Measurements from ENCODE around the gene EPM2AIP1.

Gene EPM2AIP1

GRCh38 chr3:36944641-36945270 is 48.2 kb downstream of the EPM2AIP1 start, which contains the start of gene TRANK1:
Gene TRANK1, minus strand, starts transcription at chr3:36945054. Its CDS starts 245 bp downstream, at chr3:36944809.
- H3K36me3 ChIP-seq (replicated peaks; ENCODE audit: low read depth, low read length), result peaks cover 4% of the 10 kb centered on the region
- no peaks in the 10 kb centered on the region for H3K27me3 ChIP-seq (ENCODE audit: low read depth, low read length)
- peak within 1 kb of the TSS; percentile 76 for H2AFZ ChIP-seq (ENCODE audit: low read depth, low read length)
- H3K9me3 ChIP-seq (ENCODE audit: insufficient read depth, low read length), result peaks cover 8% of the 10 kb centered on the region; the same call in 1 of the 2 replicates
- no peaks in the 10 kb centered on the region for H4K20me1 ChIP-seq (ENCODE audit: insufficient read depth, low read length)
- H3K4me3 ChIP-seq (ENCODE audit: low read length), result peak within 1 kb of the TSS; percentile 78
- H3K4me2 ChIP-seq (ENCODE audit: low read length), result peak within 1 kb of the TSS; percentile 79
- peak within 1 kb of the TSS; percentile 59 for H3K27ac ChIP-seq (ENCODE audit: low read length)
- H3K79me2 ChIP-seq (ENCODE audit: low read length), result peaks cover 35% of the 10 kb centered on the region
- TF ChIP-seq EZH2phosphoT487 (IDR thresholded peaks at IDR 0.05; ENCODE audit: low read depth) (no peak), CTCF (IDR thresholded peaks at IDR 0.05; ENCODE audit: low read depth, low read length) (no peak)
- peak within 1 kb of the TSS; percentile 90 for H3K9ac ChIP-seq (ENCODE audit: low read length)
- H3K4me1 ChIP-seq (ENCODE audit: low read length), result peaks cover 8% of the 10 kb centered on the region

- Histone ChIP-seq H3K27ac (ENCODE audit: low read length) (peak overlapping the region; percentile 59), H3K36me3 (replicated peaks; ENCODE audit: low read depth, low read length) (peaks cover 4% of the 10 kb centered on the region), H3K9ac (ENCODE audit: low read length) (peak overlapping the region; percentile 90), H3K4me3 (ENCODE audit: low read length) (peak overlapping the region; percentile 78), H3K79me2 (ENCODE audit: low read length) (peaks cover 39% of the 10 kb centered on the region), H3K9me3 (ENCODE audit: insufficient read depth, low read length) (peaks cover 8% of the 10 kb centered on the region; the same call in 1 of the 2 replicates), H3K4me1 (ENCODE audit: low read length) (peaks cover 8% of the 10 kb centered on the region), H3K27me3 (ENCODE audit: low read depth, low read length) (no peaks in the 10 kb centered on the region), H3K4me2 (ENCODE audit: low read length) (peak overlapping the region; percentile 79), H4K20me1 (ENCODE audit: insufficient read depth, low read length) (no peaks in the 10 kb centered on the region), H2AFZ (ENCODE audit: low read depth, low read length) (peak overlapping the region; percentile 76)
- TF ChIP-seq EZH2phosphoT487 (IDR thresholded peaks at IDR 0.05; ENCODE audit: low read depth), result no peak
- no peak for TF ChIP-seq CTCF (IDR thresholded peaks at IDR 0.05; ENCODE audit: low read depth, low read length)
These were observed 48.8 kb downstream of the EPM2AIP1 start for GRCh38 chr3:36944012-36944640.

- H3K9ac ChIP-seq (ENCODE audit: low read length), result peak overlapping the region; percentile 90
- H2AFZ ChIP-seq (ENCODE audit: low read depth, low read length), result no peak overlapping the region
- H3K36me3 ChIP-seq (replicated peaks; ENCODE audit: low read depth, low read length), result peaks cover 4% of the 10 kb centered on the region
- no peaks in the 10 kb centered on the region for H3K27me3 ChIP-seq (ENCODE audit: low read depth, low read length)
- peaks cover 8% of the 10 kb centered on the region; the same call in 1 of the 2 replicates for H3K9me3 ChIP-seq (ENCODE audit: insufficient read depth, low read length)
- peak overlapping the region; percentile 59; the same call in 1 of the 2 replicates for H3K27ac ChIP-seq (ENCODE audit: low read length)
- peaks cover 8% of the 10 kb centered on the region for H3K4me1 ChIP-seq (ENCODE audit: low read length)
- H4K20me1 ChIP-seq (ENCODE audit: insufficient read depth, low read length), result no peaks in the 10 kb centered on the region
- no peak for TF ChIP-seq EZH2phosphoT487 (IDR thresholded peaks at IDR 0.05; ENCODE audit: low read depth)
- peaks cover 41% of the 10 kb centered on the region for H3K79me2 ChIP-seq (ENCODE audit: low read length)
- H3K4me3 ChIP-seq (ENCODE audit: low read length), result peak overlapping the region; percentile 78
- peak overlapping the region; percentile 79 for H3K4me2 ChIP-seq (ENCODE audit: low read length)
These were observed 49.3 kb downstream of the EPM2AIP1 start for GRCh38 chr3:36943601-36944000.

GRCh38 chr3:36942638-36943248 is 50.2 kb downstream of the EPM2AIP1 start:
- H3K27me3 ChIP-seq (ENCODE audit: low read depth, low read length), result no peaks in the 10 kb centered on the region
- no peak overlapping the region for H3K9ac ChIP-seq (ENCODE audit: low read length)
- no peak for TF ChIP-seq EZH2phosphoT487 (IDR thresholded peaks at IDR 0.05; ENCODE audit: low read depth)
- no peak for TF ChIP-seq CTCF (IDR thresholded peaks at IDR 0.05; ENCODE audit: low read depth, low read length)
- peaks cover 5% of the 10 kb centered on the region; the same call in 1 of the 2 replicates for H3K9me3 ChIP-seq (ENCODE audit: insufficient read depth, low read length)
- no peak overlapping the region for H3K4me2 ChIP-seq (ENCODE audit: low read length)
- H4K20me1 ChIP-seq (ENCODE audit: insufficient read depth, low read length), result no peaks in the 10 kb centered on the region
- peaks cover 4% of the 10 kb centered on the region for H3K36me3 ChIP-seq (replicated peaks; ENCODE audit: low read depth, low read length)
- H2AFZ ChIP-seq (ENCODE audit: low read depth, low read length), result no peak overlapping the region
- H3K4me1 ChIP-seq (ENCODE audit: low read length), result peaks cover 8% of the 10 kb centered on the region
- no peak overlapping the region for H3K27ac ChIP-seq (ENCODE audit: low read length)
- H3K79me2 ChIP-seq (ENCODE audit: low read length), result peaks cover 41% of the 10 kb centered on the region
- no peak overlapping the region for H3K4me3 ChIP-seq (ENCODE audit: low read length)

Measured in OCI-LY3 (cell line).